A549 (cell line): ENCODE measurements around the gene NTRK2.

Experiments used
- CBX2 ChIP-seq: fragments of 200-600 bp; sonication (generic); IDR thresholded peaks from 2 replicates; pipeline ENCODE4 v1.6.1; 2016; ENCODE audit warnings: low read depth, mild to moderate bottlenecking, borderline replicate concordance
- CTCF ChIP-seq: fragments of >200 bp; sonication (Bioruptor Twin); formaldehyde crosslinking; IDR thresholded peaks from 3 replicates; pipeline ENCODE4 v1.5.1; 2016
- ELK1 ChIP-seq: fragments of 150-350 bp; IDR thresholded peaks from 2 replicates; pipeline ENCODE4 v1.6.1; 2014; ENCODE audit warnings: low read depth, mild to moderate bottlenecking, low read length
- EP300 ChIP-seq, 2 experiments: fragments of >200 bp; sonication (Bioruptor Twin); formaldehyde crosslinking; IDR thresholded peaks; 2 replicates in 1 of 2; 3 replicates in 1 of 2; pipeline ENCODE4 v1.6.1; 2016 to 2017
- JUNB ChIP-seq: fragments of >200 bp; sonication (Bioruptor Twin); formaldehyde crosslinking; IDR thresholded peaks from 2 replicates; pipeline ENCODE4 v1.6.1; 2016
- KDM1A ChIP-seq: fragments of 200-600 bp; sonication (generic); IDR thresholded peaks from 2 replicates; pipeline ENCODE4 v1.6.1; 2016; ENCODE audit warnings: low read depth, mild to moderate bottlenecking
- NFE2L2 ChIP-seq: fragments of 150-350 bp; conservative IDR thresholded peaks from 2 replicates; pipeline ENCODE4 v1.6.1; 2014; ENCODE audit warnings: low read length
- POLR2A ChIP-seq: IDR thresholded peaks from 2 replicates; pipeline ENCODE4 v1.6.1; 2012; ENCODE audit warnings: mild to moderate bottlenecking, low read length
- RAD21 ChIP-seq, 2 experiments: fragments of >200 bp in 1 of 2; sonication (Bioruptor Twin) in 1 of 2; formaldehyde crosslinking in 1 of 2; IDR thresholded peaks in 1 of 2; conservative IDR thresholded peaks in 1 of 2; 2 replicates in 1 of 2; 3 replicates in 1 of 2; pipeline ENCODE4 v1.6.1; 2012 to 2018; ENCODE audit warnings: inconsistent platforms in 1 of 2
- ZC3H11A ChIP-seq: fragments of 450-650 bp; IDR thresholded peaks from 2 replicates; pipeline ENCODE4 v1.6.1; 2014; ENCODE audit warnings: antibody characterized with exemption, mild to moderate bottlenecking
- TF ChIP-seq, protein P1 (sequence below): fragments of 450-650 bp; IDR thresholded peaks from 2 replicates; pipeline ENCODE4 v1.6.1; 2014; ENCODE audit warnings: antibody characterized with exemption
- TF ChIP-seq, protein P2 (sequence below): IDR thresholded peaks from 2 replicates; pipeline ENCODE4 v1.6.1; 2012

- TF ChIP-seq KDM1A: no peak
- TF ChIP-seq RAD21 (conservative IDR thresholded peaks at IDR 0.05 in 1 of 2, IDR thresholded peaks at IDR 0.05 in 1 of 2): no peak
- TF ChIP-seq POLR2A: no peak
- no peak for TF ChIP-seq NFE2L2
- TF ChIP-seq CBX2: no peak
- no peak for TF ChIP-seq CTCF
- TF ChIP-seq, protein P1, sequence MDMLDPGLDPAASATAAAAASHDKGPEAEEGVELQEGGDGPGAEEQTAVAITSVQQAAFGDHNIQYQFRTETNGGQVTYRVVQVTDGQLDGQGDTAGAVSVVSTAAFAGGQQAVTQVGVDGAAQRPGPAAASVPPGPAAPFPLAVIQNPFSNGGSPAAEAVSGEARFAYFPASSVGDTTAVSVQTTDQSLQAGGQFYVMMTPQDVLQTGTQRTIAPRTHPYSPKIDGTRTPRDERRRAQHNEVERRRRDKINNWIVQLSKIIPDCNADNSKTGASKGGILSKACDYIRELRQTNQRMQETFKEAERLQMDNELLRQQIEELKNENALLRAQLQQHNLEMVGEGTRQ: no peak
- TF ChIP-seq EP300 (IDR thresholded peaks at IDR 0.05): no peak
- no peak for TF ChIP-seq JUNB
- TF ChIP-seq ZC3H11A: no peak
- TF ChIP-seq, protein P2, sequence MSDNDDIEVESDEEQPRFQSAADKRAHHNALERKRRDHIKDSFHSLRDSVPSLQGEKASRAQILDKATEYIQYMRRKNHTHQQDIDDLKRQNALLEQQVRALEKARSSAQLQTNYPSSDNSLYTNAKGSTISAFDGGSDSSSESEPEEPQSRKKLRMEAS: no peak
- TF ChIP-seq ELK1: no peak
Observed at GRCh38 chr9:84879631-84880030, 210.1 kb downstream of the NTRK2 start.
